Heart left ventricle (tissue), 13 donors: ENCODE measurements around the gene CCL4.

Experiments
- POLR2A ChIP-seq, 2 donors: fragments of 450-650 bp; IDR thresholded peaks; one replicate each; pipeline ENCODE4 v1.6.1; 2017; ENCODE audit warnings: antibody characterized with exemption in 2 of 2, mild to moderate bottlenecking in 2 of 2, moderate library complexity in 2 of 2
- TF ChIP-seq, protein P1 (sequence below), 12 donors: fragments of 200-600 bp; sonication (generic) in 4 of 12; IDR thresholded peaks; one replicate each; pipeline versions ENCODE4 v1.5.0 to v1.8.0; 2018 to 2022; ENCODE audit warnings: antibody characterized with exemption in 12 of 12, mild to moderate bottlenecking in 5 of 12
- donor health status: ischemic (EF 13 %, LVEDD 7.1; RV severe dilation, severe dysfunction).
- donor health status: DM: no; HTN: yes; CAD: no.
- donor health status: DM: no; HTN: no; CAD: no.
- donor health status: ischemic (EF 25% LVEDD 6.9; RV normal size, moderate dysfunction).
- donor health status: ischemic (EF 25% LVEDD 5.7; RV mildly dilated, moderate dysfunction).
- donor health status: ischemic (EF 35%, LVEDD 5.7; RV mildly dilated, moderate dysfunction).
- donor health status: nonischemic (EF 11% LVEDD 7.7; RV severe dilation, severe dysfunction).
- donor health status: DM: yes; HTN: yes; CAD: no.
- donor health status: PGD.
- donor health status: ischemic (EF 29% LVEDD 5.4; RV normal size, mild dysfunction).
- donor health status: nonischemic (EF 23%, LVEDD 6.1; RV moderate dilation, normal function).

DNA sequence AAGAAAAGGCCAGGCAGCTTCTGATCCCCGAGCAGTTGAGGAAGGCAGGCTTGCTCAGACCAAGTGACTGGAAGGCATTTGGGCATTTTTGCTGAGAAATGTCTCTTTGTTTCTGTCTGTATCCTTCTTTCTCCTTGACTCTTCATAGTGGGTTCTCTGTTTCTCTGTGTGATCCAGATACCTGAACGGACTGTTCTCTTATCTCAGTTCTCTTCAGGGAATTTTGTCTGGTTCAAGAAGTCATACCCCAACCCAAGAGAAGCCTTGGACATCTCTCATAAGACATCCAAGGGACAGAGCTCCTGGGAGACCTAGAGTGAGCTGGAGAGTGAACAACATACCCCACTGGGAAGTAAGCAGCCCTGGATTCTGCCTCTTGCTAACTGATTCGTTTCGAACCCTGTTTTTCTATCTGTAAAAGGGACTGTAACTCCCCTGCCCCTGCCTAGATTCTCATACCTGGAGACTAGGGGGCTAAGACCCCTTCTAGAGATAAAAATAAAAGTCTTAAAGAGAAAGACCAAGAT lies 14.2 kb upstream of the CCL4 start:
- TF ChIP-seq, protein P1, sequence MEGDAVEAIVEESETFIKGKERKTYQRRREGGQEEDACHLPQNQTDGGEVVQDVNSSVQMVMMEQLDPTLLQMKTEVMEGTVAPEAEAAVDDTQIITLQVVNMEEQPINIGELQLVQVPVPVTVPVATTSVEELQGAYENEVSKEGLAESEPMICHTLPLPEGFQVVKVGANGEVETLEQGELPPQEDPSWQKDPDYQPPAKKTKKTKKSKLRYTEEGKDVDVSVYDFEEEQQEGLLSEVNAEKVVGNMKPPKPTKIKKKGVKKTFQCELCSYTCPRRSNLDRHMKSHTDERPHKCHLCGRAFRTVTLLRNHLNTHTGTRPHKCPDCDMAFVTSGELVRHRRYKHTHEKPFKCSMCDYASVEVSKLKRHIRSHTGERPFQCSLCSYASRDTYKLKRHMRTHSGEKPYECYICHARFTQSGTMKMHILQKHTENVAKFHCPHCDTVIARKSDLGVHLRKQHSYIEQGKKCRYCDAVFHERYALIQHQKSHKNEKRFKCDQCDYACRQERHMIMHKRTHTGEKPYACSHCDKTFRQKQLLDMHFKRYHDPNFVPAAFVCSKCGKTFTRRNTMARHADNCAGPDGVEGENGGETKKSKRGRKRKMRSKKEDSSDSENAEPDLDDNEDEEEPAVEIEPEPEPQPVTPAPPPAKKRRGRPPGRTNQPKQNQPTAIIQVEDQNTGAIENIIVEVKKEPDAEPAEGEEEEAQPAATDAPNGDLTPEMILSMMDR (IDR thresholded peaks at IDR 0.05) = no peak
- TF ChIP-seq POLR2A (IDR thresholded peaks at IDR 0.05) = no peak
